ENCODE measurements around the gene P2RX6.
"Not testable (repeated sequence)": the region's sequence is repeated elsewhere in the genome, so short reads cannot be mapped to it uniquely, and the experiment has no call there.

The P2RX6 gene

GRCh38 chr22:21014726-21015465 lies at the start of gene P2RX6:
TSS of gene P2RX6 (plus strand) at chr22:21015165. CDS start at chr22:21015175, 10 bp downstream.
- DNase-seq: no peak

- DNase-seq: no peak
Measured at GRCh38 chr22:20965888-20966855, 48.8 kb upstream of the P2RX6 start.

- no peak for DNase-seq
Measured at GRCh38 chr22:20966883-20967696, 47.9 kb upstream of the P2RX6 start, which contains the start of gene AIFM3. TSS of gene AIFM3 (plus strand) at chr22:20967255. CDS start at chr22:20967945, 690 bp downstream.

- no peak for DNase-seq
Measured at GRCh38 chr22:20967697-20968211, 47.2 kb upstream of the P2RX6 start.

GRCh38 chr22:20968281-20968977 lies 46.5 kb upstream of the P2RX6 start:
- DNase-seq: no peak

- DNase-seq: no peak
Measured at GRCh38 chr22:20970939-20971657, 43.9 kb upstream of the P2RX6 start.

GRCh38 chr22:20972014-20972694 lies 42.8 kb upstream of the P2RX6 start:
- not testable (repeated sequence) for DNase-seq

- DNase-seq: no peak
Measured at GRCh38 chr22:20972933-20973577, 41.9 kb upstream of the P2RX6 start.

GRCh38 chr22:20973634-20974286 lies 41.2 kb upstream of the P2RX6 start:
- no peak for DNase-seq

GRCh38 chr22:20974336-20974955 lies 40.5 kb upstream of the P2RX6 start:
- no peak for DNase-seq

- DNase-seq: no peak
Measured at GRCh38 chr22:20975541-20976290, 39.2 kb upstream of the P2RX6 start.

- no peak for DNase-seq
Measured at GRCh38 chr22:20976291-20976877, 38.6 kb upstream of the P2RX6 start.

GRCh38 chr22:20977019-20977418 lies 37.9 kb upstream of the P2RX6 start:
- DNase-seq: no peak

GRCh38 chr22:20977516-20978170 lies 37.3 kb upstream of the P2RX6 start:
- no peak for DNase-seq

GRCh38 chr22:20978419-20978818 lies 36.5 kb upstream of the P2RX6 start:
- no peak for DNase-seq

- peak in 3 of 4 experiments; percentile 18 to 46 (median 31) for DNase-seq
Measured at GRCh38 chr22:20979243-20979809, 35.6 kb upstream of the P2RX6 start.

- no peak for DNase-seq
Measured at GRCh38 chr22:20979940-20980453, 35.0 kb upstream of the P2RX6 start.
